Esophagus muscularis mucosa (tissue), 2 donors: ENCODE data around the gene RTN4.

Experiments
- POLR2A ChIP-seq: fragments of 450-650 bp; IDR thresholded peaks from one replicate; pipeline ENCODE4 v1.6.1; 2017; ENCODE audit warnings: antibody characterized with exemption, moderate library complexity, mild to moderate bottlenecking, low read depth
- POLR2AphosphoS5 ChIP-seq, 2 donors: sonication (generic); formaldehyde crosslinking; IDR thresholded peaks; one replicate each; pipeline ENCODE4 v1.6.1; 2017; ENCODE audit warnings: antibody characterized with exemption in 2 of 2

DNA sequence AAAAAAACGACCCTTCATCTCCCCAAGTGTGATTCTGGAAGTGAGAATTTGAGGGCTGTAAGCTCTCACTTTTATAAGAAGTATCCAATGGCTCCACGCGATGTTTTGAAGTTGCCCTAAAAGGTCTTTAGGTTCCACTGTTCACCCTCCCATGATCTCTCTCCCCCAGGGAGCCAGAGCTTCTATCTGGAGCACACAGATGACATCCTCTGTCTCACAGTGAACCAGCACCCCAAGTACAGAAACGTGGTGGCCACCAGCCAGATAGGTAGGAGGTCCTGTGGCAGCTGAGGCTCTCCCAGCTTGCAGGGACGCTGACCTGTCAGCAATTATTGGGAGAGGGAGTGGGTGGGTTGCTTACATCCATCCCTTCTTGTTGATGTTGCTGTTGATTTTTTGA, 97.8 kb downstream of the RTN4 start:
- TF ChIP-seq POLR2AphosphoS5 (IDR thresholded peaks at IDR 0.05) = no peak
- no peak for TF ChIP-seq POLR2A
